ENCODE data around the gene HS6ST3. TPM values are rescaled to one million over a fixed set of nuclear protein-coding genes. Genes with fewer than 3 reads are reported as not detected.

HS6ST3 gene
- total RNA-seq, 4 donors from 2014 or later: 0.16 to 0.27 TPM; not detected in 2

- Histone ChIP-seq H3K36me3 (no peaks in the 10 kb centered on the region), H3K4me1 (no peaks in the 10 kb centered on the region), H3K27me3 (no peaks in the 10 kb centered on the region), H3K9me3 (no peaks in the 10 kb centered on the region), H3K27ac (no peak overlapping the region), H3K4me3 (no peak overlapping the region)
- intact Hi-C loops (cut with DNase I; ENCODE audit: low total_unique reads): no loop called here
- TF ChIP-seq EP300 (IDR thresholded peaks at IDR 0.05; ENCODE audit: low read depth) (no peak), POLR2AphosphoS5 (IDR thresholded peaks at IDR 0.05) (no peak), POLR2A (IDR thresholded peaks at IDR 0.05) (no peak), CTCF (IDR thresholded peaks at IDR 0.05) (no peak)
- no peak for DNase-seq
- in situ Hi-C loops (cut with MboI; ENCODE audit: low pct_ligation_motif_present in 1 of 4, low pct_unique_long_range_greater_than_20kb in 1 of 4, low sequenced_read_pairs in 3 of 4): no loop called here
These were observed 704.8 kb downstream of the HS6ST3 start for GRCh38 chr13:96794669-96795068.

DNA sequence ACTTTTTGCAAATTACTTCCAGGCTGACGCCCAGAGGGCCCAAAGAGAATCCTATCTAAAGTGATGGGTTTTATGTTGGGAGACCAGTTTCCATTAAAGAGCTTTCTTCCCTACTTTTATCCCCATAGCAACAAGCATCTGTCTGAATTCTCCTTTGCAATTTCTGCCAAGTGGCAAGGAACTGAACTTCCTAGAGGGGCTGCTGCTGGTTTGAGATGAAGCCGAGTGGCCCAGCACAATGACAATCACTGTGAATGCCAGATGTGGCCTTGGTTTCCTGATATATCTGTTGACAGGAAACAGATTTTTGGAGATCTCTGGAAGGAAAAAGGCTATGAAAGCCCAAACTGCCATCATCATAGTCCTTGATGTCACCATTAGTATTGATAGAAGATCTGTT, 705.8 kb downstream of the HS6ST3 start:
- in situ Hi-C loops (cut with MboI; ENCODE audit: low pct_ligation_motif_present in 1 of 4, low pct_unique_long_range_greater_than_20kb in 1 of 4, low sequenced_read_pairs in 3 of 4): no loop called here

DNA sequence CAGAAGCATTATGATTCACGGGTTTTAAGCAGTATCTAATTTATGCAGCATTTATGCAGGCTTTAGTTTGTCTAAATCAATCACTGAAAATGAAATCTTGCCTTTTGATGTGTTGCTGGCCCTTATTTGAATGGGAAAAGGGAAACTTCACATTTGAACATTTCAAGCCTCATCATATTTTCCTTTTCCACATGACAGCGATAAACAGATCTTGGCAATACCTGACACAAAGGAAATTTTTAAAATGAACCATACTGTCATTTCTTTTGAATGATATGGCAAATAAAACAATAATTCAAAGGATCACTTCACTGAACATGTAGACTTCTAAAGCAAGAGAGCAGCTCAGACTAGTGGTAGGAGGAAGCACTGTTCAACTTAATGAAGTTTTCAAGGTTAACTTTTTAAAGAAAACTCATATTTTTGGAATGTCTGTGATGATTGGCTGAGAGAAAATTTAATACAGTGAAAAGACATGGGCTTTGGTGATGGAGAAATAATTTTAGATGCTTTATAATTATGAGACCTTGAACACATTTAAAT, 706.3 kb downstream of the HS6ST3 start:
- intact Hi-C loops (cut with DNase I; ENCODE audit: low total_unique reads): no loop called here
- WGBS, 2 donors (ENCODE audit: low coverage in 1 of 2): 75 to 86% methylated on average over 2 of the region's 2 CpGs
- TF ChIP-seq POLR2AphosphoS5 (IDR thresholded peaks at IDR 0.05): no peak
- TF ChIP-seq EP300 (IDR thresholded peaks at IDR 0.05; ENCODE audit: low read depth): no peak
- no peak for TF ChIP-seq CTCF (IDR thresholded peaks at IDR 0.05)

More for the DNA sequence above, 705.8 kb downstream of the HS6ST3 start:
- no peaks in the 10 kb centered on the region for H3K4me1 ChIP-seq
- H3K27me3 ChIP-seq: no peaks in the 10 kb centered on the region
- DNase-seq: no peak
- H3K9me3 ChIP-seq: no peaks in the 10 kb centered on the region
- H3K4me3 ChIP-seq: no peak overlapping the region
- WGBS, 2 donors (ENCODE audit: low coverage in 1 of 2): 40 to 83% methylated on average over 1 to 2 of the region's 2 CpGs
- TF ChIP-seq CTCF (IDR thresholded peaks at IDR 0.05) (no peak), POLR2AphosphoS5 (IDR thresholded peaks at IDR 0.05) (no peak), POLR2A (IDR thresholded peaks at IDR 0.05) (no peak)
- no peaks in the 10 kb centered on the region for H3K36me3 ChIP-seq
- no peak overlapping the region for H3K27ac ChIP-seq
- intact Hi-C loops (cut with DNase I; ENCODE audit: low total_unique reads): no loop called here

DNA sequence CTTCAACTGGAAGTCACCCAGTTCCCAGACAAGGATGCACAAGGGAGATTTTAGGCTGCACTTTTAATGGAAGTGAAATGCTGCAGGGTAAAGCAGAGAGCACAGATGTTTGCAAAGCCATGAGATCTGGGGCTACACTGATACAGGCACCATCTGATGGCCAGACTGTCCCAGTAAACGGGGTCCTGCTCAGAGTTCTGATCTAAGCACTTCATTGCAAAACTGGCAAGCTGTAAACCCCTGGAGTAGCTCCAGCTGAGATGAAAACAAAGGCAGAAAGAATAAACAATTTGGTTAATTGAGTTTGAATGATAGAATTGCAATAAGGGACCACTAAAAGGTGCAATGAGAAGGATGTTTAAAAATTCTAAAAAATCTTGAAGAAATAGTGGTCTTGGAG, 707.2 kb downstream of the HS6ST3 start:
- intact Hi-C loops (cut with DNase I; ENCODE audit: low total_unique reads) (no loop called here), in situ Hi-C loops (cut with MboI; ENCODE audit: low pct_ligation_motif_present in 1 of 4, low pct_unique_long_range_greater_than_20kb in 1 of 4, low sequenced_read_pairs in 3 of 4) (no loop called here)
- Histone ChIP-seq H3K4me3 (no peak overlapping the region), H3K9me3 (no peaks in the 10 kb centered on the region), H3K4me1 (no peaks in the 10 kb centered on the region), H3K27me3 (no peaks in the 10 kb centered on the region), H3K27ac (no peak overlapping the region), H3K36me3 (no peaks in the 10 kb centered on the region)
- no peak for DNase-seq
- TF ChIP-seq POLR2AphosphoS5 (IDR thresholded peaks at IDR 0.05) (no peak), POLR2A (IDR thresholded peaks at IDR 0.05) (no peak), EP300 (IDR thresholded peaks at IDR 0.05; ENCODE audit: low read depth) (no peak), CTCF (IDR thresholded peaks at IDR 0.05) (no peak)
- WGBS, 2 donors (ENCODE audit: low coverage in 1 of 2): 14% methylated on average over 1 of the region's 1 CpG; no CpG with 5 or more reads in 1 of the 2 donors

More for the DNA sequence above, 706.3 kb downstream of the HS6ST3 start:
- no peak for DNase-seq
- H3K4me1 ChIP-seq: no peaks in the 10 kb centered on the region
- H3K36me3 ChIP-seq: no peaks in the 10 kb centered on the region
- no peak overlapping the region for H3K4me3 ChIP-seq
- no peaks in the 10 kb centered on the region for H3K9me3 ChIP-seq
- in situ Hi-C loops (cut with MboI; ENCODE audit: low pct_ligation_motif_present in 1 of 4, low pct_unique_long_range_greater_than_20kb in 1 of 4, low sequenced_read_pairs in 3 of 4): no loop called here
- no peak overlapping the region for H3K27ac ChIP-seq
- H3K27me3 ChIP-seq: no peaks in the 10 kb centered on the region

Measured in transverse colon (tissue), 4 donors.